Right lobe of liver (tissue), 6 donors: ENCODE results near the gene SLC45A1. TPM values are rescaled to one million over a fixed set of nuclear protein-coding genes. Genes with fewer than 3 reads are reported as not detected.

Experiments used
- ATAC-seq, 4 donors: fragments of 200-7000 bp; cut with Tn5 transposase; one replicate each; pipeline ENCODE4 v1.9.1; 2020; ENCODE audit warnings: mild to moderate bottlenecking in 4 of 4, moderate library complexity in 4 of 4
- DNase-seq, 3 donors: peaks; one replicate each; pipeline ENCODE4 v3.0.0-alpha.2; 2020
- H3K27ac ChIP-seq, 3 donors: fragments of 200-600 bp; one replicate each; pipeline ENCODE4 v1.8.0; 2022
- H3K27me3 ChIP-seq, 2 donors: fragments of 200-600 bp; one replicate each; pipeline ENCODE4 v1.8.0; 2022
- H3K36me3 ChIP-seq, 4 donors: fragments of 200-600 bp; sonication (generic) in 1 of 4; one replicate each; pipeline versions ENCODE4 v1.5.1 to v1.8.0; 2017 to 2022; ENCODE audit warnings: control low read depth in 1 of 4
- H3K4me1 ChIP-seq, 4 donors: fragments of 200-600 bp; sonication (generic) in 1 of 4; one replicate each; pipeline versions ENCODE4 v1.5.1 to v1.8.0; 2017 to 2022; ENCODE audit warnings: control low read depth in 1 of 4
- H3K4me3 ChIP-seq, 3 donors: fragments of 200-600 bp; one replicate each; pipeline ENCODE4 v1.8.0; 2022
- H3K9me3 ChIP-seq, 4 donors: fragments of 200-600 bp; sonication (generic) in 1 of 4; one replicate each; pipeline versions ENCODE4 v1.5.1 to v1.8.0; 2017 to 2022; ENCODE audit warnings: control low read depth in 1 of 4
- POLR2A ChIP-seq: fragments of 450-650 bp; IDR thresholded peaks from one replicate; pipeline ENCODE4 v1.6.1; 2017; ENCODE audit warnings: antibody characterized with exemption, mild to moderate bottlenecking
- WGBS: methylation state at CpG from one replicate; pipeline ENCODE4 v1.1.6; 2018; ENCODE audit warnings: low coverage, low lambda C conversion rate; ENCODE audit not compliant: insufficient coverage; ENCODE audit errors: missing lambda C conversion rate; 5-methylcytosine and 5-hydroxymethylcytosine counted together
- intact Hi-C, 2 donors: fragments of 100-400 bp; cut with DNase I; formaldehyde crosslinking; loops; one replicate each; pipeline versions ENCODE4 v1.11.2 to v1.14.1; 2022
- total RNA-seq, 6 experiments: library from RNA; depleted of rRNA in 2 of 6; stranded (reverse); fragments of >200 nt in 2 of 6; fragmentation: NEBNext Ultra II Directional in 3 of 6; extraction: Animal tissue kit (Norgen Biotek cat#: 25700) in 3 of 6; gene quantifications; one replicate each; pipeline versions ENCODE4 v1.1.0 to v1.2.4, GENCODE V29; 2016 to 2023
- TF ChIP-seq, protein P1 (sequence below), 4 donors: fragments of 200-600 bp in 3 of 4; fragments of 450-650 bp in 1 of 4; IDR thresholded peaks; one replicate each; pipeline versions ENCODE4 v1.5.1 to v1.8.0; 2016 to 2022; ENCODE audit warnings: antibody characterized with exemption in 4 of 4, mild to moderate bottlenecking in 2 of 4
- donor health status: DM: no; HTN: yes; CAD: no.
- donor health status: DM: no; HTN: no; CAD: no.
- donor health status: DM: no; HTN: no; CAD: no.
- donor health status: DM: no; HTN: yes; CAD: no.
- donor health status: DM: no; HTN: yes; CAD: no.

Gene SLC45A1
- total RNA-seq, 6 experiments from 2014 or later: 0.13 to 0.53 (median 0.25) TPM; not detected in 1

GRCh38 chr1:8285965-8286364, 31.9 kb upstream of the SLC45A1 start:
- no peak overlapping the region for H3K27ac ChIP-seq
- no peak for ATAC-seq
- 64% methylated on average over 2 of the region's 2 CpGs for WGBS
- H3K4me3 ChIP-seq: no peak overlapping the region
- H3K36me3 ChIP-seq: no peaks in the 10 kb centered on the region
- TF ChIP-seq POLR2A: no peak
- TF ChIP-seq, protein P1, sequence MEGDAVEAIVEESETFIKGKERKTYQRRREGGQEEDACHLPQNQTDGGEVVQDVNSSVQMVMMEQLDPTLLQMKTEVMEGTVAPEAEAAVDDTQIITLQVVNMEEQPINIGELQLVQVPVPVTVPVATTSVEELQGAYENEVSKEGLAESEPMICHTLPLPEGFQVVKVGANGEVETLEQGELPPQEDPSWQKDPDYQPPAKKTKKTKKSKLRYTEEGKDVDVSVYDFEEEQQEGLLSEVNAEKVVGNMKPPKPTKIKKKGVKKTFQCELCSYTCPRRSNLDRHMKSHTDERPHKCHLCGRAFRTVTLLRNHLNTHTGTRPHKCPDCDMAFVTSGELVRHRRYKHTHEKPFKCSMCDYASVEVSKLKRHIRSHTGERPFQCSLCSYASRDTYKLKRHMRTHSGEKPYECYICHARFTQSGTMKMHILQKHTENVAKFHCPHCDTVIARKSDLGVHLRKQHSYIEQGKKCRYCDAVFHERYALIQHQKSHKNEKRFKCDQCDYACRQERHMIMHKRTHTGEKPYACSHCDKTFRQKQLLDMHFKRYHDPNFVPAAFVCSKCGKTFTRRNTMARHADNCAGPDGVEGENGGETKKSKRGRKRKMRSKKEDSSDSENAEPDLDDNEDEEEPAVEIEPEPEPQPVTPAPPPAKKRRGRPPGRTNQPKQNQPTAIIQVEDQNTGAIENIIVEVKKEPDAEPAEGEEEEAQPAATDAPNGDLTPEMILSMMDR (IDR thresholded peaks at IDR 0.05): no peak
- H3K9me3 ChIP-seq: no peaks in the 10 kb centered on the region
- H3K4me1 ChIP-seq: no peaks in the 10 kb centered on the region
- no peak for DNase-seq
- intact Hi-C loops: no loop called here
- H3K27me3 ChIP-seq: no peaks in the 10 kb centered on the region

DNA sequence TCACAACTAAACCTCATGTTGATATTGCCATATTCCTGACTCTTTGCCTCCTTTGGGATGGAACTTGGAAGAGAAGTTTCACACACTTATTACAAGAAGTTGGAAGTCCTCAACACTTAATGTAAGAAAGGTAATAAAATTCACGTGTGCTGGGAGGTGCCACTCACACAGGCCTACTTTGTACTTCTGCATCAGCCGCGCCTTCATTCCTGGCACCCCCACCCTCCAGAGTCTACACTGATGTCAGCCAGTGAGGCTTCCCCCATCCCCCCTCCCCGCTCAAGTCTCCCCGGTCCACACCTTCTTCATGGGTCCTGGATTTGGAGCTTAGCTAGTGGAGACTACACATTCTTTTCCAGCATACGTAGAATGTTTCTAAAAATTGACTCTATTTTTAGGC, 24.8 kb upstream of the SLC45A1 start:
- Histone ChIP-seq H3K27ac (no peak overlapping the region), H3K27me3 (no peaks in the 10 kb centered on the region), H3K4me1 (no peaks in the 10 kb centered on the region), H3K4me3 (no peak overlapping the region), H3K36me3 (no peaks in the 10 kb centered on the region), H3K9me3 (no peaks in the 10 kb centered on the region)
- 92% methylated on average over 4 of the region's 6 CpGs for WGBS
- no peak for ATAC-seq
- TF ChIP-seq, protein P1 (IDR thresholded peaks at IDR 0.05): no peak
- no peak for TF ChIP-seq POLR2A
- intact Hi-C loops: no loop called here
- no peak for DNase-seq

- no peaks in the 10 kb centered on the region for H3K4me1 ChIP-seq
- H3K36me3 ChIP-seq: no peaks in the 10 kb centered on the region
- DNase-seq: no peak
- H3K9me3 ChIP-seq: no peaks in the 10 kb centered on the region
- intact Hi-C loops: no loop called here
- no peak overlapping the region for H3K27ac ChIP-seq
- WGBS: 100% methylated on average over 3 of the region's 4 CpGs
- ATAC-seq: no peak
- no peak overlapping the region for H3K4me3 ChIP-seq
- TF ChIP-seq, protein P1 (IDR thresholded peaks at IDR 0.05): no peak
- no peak for TF ChIP-seq POLR2A
- no peaks in the 10 kb centered on the region for H3K27me3 ChIP-seq
Observed at GRCh38 chr1:8293641-8294169, 24.2 kb upstream of the SLC45A1 start.

GRCh38 chr1:8294170-8294697, 23.7 kb upstream of the SLC45A1 start:
- intact Hi-C loops: no loop called here
- no peak for DNase-seq

More at GRCh38 chr1:8294170-8294697, 23.7 kb upstream of the SLC45A1 start:
- Histone ChIP-seq H3K4me1 (no peaks in the 10 kb centered on the region), H3K27ac (no peak overlapping the region), H3K4me3 (no peak overlapping the region), H3K9me3 (no peaks in the 10 kb centered on the region), H3K36me3 (no peaks in the 10 kb centered on the region), H3K27me3 (no peaks in the 10 kb centered on the region)
- ATAC-seq: no peak
- 76% methylated on average over 14 of the region's 19 CpGs for WGBS
- no peak for TF ChIP-seq POLR2A
- TF ChIP-seq, protein P1 (IDR thresholded peaks at IDR 0.05): no peak
